DMS53 (cell line): ENCODE data around the gene SLC28A1.
A peak's percentile ranks its signal among the peaks of the same experiment; 100 is the strongest.

ENCODE experiments used
- DNase-seq: peaks from one replicate; lab custom pipeline; 2025; lab: John Stamatoyannopoulos, UW

Gene SLC28A1

GRCh38 chr15:84883916-84884781 is at the start of gene SLC28A1:
SLC28A1 (plus strand) TSS chr15:84884662; CDS start chr15:84887761, 3,099 bp downstream.
- no peak for DNase-seq

GRCh38 chr15:84834969-84835368 is 49.5 kb upstream of the SLC28A1 start:
- DNase-seq = peak; percentile 84

- no peak for DNase-seq
Observed at GRCh38 chr15:84835661-84836337, 48.7 kb upstream of the SLC28A1 start.

- DNase-seq = no peak
Observed at GRCh38 chr15:84836844-84837243, 47.6 kb upstream of the SLC28A1 start.

- no peak for DNase-seq
Observed at GRCh38 chr15:84839714-84840113, 44.7 kb upstream of the SLC28A1 start.

GRCh38 chr15:84840255-84840654 is 44.2 kb upstream of the SLC28A1 start:
- no peak for DNase-seq

- peak; percentile 61 for DNase-seq
Observed at GRCh38 chr15:84840741-84841429, 43.6 kb upstream of the SLC28A1 start.

- no peak for DNase-seq
Observed at GRCh38 chr15:84842781-84843180, 41.7 kb upstream of the SLC28A1 start.

GRCh38 chr15:84844964-84845363 is 39.5 kb upstream of the SLC28A1 start:
- no peak for DNase-seq

GRCh38 chr15:84845631-84846030 is 38.8 kb upstream of the SLC28A1 start:
- peak; percentile 74 for DNase-seq

- no peak for DNase-seq
Observed at GRCh38 chr15:84846269-84846668, 38.2 kb upstream of the SLC28A1 start.

GRCh38 chr15:84847382-84847781 is 37.1 kb upstream of the SLC28A1 start:
- DNase-seq = no peak

- no peak for DNase-seq
Observed at GRCh38 chr15:84852212-84852611, 32.2 kb upstream of the SLC28A1 start.

GRCh38 chr15:84855136-84855535 is 29.3 kb upstream of the SLC28A1 start:
- DNase-seq = peak; percentile 78

GRCh38 chr15:84855765-84856164 is 28.7 kb upstream of the SLC28A1 start:
- no peak for DNase-seq

GRCh38 chr15:84856731-84857417 is 27.6 kb upstream of the SLC28A1 start:
- DNase-seq = no peak

GRCh38 chr15:84857418-84858004 is 27.0 kb upstream of the SLC28A1 start:
- no peak for DNase-seq

- no peak for DNase-seq
Observed at GRCh38 chr15:84858231-84858630, 26.2 kb upstream of the SLC28A1 start.

GRCh38 chr15:84859144-84859543 is 25.3 kb upstream of the SLC28A1 start:
- DNase-seq = peak; percentile 20

GRCh38 chr15:84859651-84860050 is 24.8 kb upstream of the SLC28A1 start:
- DNase-seq = no peak

- no peak for DNase-seq
Observed at GRCh38 chr15:84861781-84862180, 22.7 kb upstream of the SLC28A1 start.
